Measurements from ENCODE around the gene RFNG. TPM values are rescaled to one million over a fixed set of nuclear protein-coding genes. Genes with fewer than 3 reads are reported as not detected.

The RFNG gene
- total RNA-seq, 4 donors from 2014 or later = 22.5 to 66.9 (median 49.0) TPM

GRCh38 chr17:82092094-82092586 lies 40.5 kb upstream of the RFNG start:
- no peak for TF ChIP-seq CTCF (IDR thresholded peaks at IDR 0.05; ENCODE audit: low read depth)

GRCh38 chr17:82091264-82092066 lies 39.9 kb upstream of the RFNG start:
- no peak for TF ChIP-seq CTCF (IDR thresholded peaks at IDR 0.05; ENCODE audit: low read depth)

GRCh38 chr17:82090549-82091263 lies 39.1 kb upstream of the RFNG start:
- no peak for TF ChIP-seq CTCF (IDR thresholded peaks at IDR 0.05; ENCODE audit: low read depth)

DNA sequence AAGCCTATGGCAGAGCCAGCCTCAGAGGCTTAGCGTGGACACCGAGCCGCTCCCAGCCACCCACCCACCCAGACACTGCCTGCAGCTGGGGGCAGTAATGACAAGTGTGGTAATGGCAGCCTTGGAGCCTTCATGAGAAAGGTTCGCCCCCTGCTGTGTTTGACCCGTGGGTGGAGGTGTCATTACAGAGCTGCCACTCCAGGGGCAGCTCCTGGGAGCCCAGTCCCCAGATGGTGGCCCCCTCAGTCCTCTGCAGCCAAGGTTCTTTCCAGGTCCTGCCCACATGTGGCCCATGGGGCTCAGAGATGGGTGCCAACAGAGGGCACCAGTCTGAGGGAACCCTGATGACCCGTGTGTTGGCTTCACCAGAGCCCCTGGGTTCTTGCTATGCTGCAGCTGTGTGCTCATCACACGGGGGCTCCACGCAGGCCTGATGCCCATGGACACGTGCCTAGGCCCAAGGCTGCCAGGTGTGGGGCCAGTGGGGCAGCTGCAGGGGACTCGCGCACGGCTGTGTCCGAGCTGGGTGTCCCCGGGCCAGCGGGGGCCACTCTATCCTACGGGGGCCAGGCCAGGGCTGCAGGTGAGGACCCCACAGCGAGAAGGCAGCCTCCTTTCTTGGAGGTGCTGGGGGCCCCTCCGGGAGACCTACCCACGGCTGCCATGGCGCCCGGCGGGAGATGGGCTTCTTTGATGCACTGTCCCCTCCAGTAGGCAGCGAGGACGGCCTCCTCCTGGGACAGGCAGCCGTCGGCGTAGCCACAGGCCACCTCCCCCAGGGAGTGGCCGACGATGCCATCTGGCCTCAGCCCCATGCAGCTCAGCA lies 38.3 kb upstream of the RFNG start:
- no peak for TF ChIP-seq CTCF (IDR thresholded peaks at IDR 0.05; ENCODE audit: low read depth)

- TF ChIP-seq CTCF (IDR thresholded peaks at IDR 0.05; ENCODE audit: low read depth) = no peak
These were observed 37.5 kb upstream of the RFNG start for GRCh38 chr17:82088838-82089722.

DNA sequence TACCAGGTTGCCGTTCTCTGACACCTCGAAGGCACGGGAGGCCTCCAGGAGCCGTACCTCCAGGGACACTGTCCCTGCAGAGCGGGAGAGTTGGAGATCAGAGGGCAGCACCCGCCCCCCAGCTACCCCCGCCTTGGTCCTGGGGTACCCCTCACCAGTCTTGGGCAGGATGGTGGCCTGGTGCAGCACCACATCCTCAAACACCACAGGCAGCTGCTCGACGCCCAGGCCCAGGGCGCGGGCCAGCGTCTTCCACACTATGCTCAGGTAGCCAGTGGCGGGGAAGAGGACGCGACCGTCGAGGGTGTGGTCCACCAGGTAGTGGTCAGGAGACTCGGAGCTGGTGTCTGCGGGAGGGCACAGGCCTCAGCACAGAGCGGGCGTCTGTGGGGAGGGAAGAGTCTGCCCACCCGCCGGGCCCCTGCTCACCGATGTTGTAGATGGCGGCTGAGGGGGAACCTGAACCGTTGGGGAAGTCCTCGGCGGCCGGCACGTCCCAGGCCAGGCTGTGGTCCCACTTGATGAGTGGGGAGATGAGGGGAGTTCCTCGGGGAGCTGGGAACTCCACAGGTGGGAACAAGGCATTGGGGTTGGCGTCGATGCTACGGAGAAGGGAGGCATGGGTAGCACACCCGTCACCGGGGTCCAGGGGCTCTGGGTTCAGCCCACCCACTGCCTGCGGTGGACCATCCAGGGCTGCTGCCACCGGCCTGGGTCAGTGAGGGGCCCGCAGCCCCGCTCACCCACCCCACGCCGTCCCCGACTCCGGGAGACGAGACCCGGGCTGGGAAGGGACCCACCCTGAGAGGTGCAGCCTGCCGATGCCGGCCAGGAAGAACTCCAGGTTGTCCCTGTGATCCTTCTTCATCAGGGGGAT lies 36.6 kb upstream of the RFNG start:
- no peak for TF ChIP-seq CTCF (IDR thresholded peaks at IDR 0.05; ENCODE audit: low read depth)
